GM12892 (cell line): ENCODE measurements around the gene CAPN11.

Source experiments
- POLR2A ChIP-seq: IDR thresholded peaks from 2 replicates; pipeline ENCODE4 v1.6.1; 2011; ENCODE audit warnings: low read depth, low read length, control low read depth
- POLR2AphosphoS5 ChIP-seq: IDR thresholded peaks from 2 replicates; pipeline ENCODE4 v1.6.1; 2011; ENCODE audit warnings: low read depth, low read length, control low read depth
- TAF1 ChIP-seq: IDR thresholded peaks from 2 replicates; pipeline ENCODE4 v1.6.1; 2011; ENCODE audit warnings: low read depth, mild to moderate bottlenecking, control low read depth, low read length, borderline replicate concordance

DNA sequence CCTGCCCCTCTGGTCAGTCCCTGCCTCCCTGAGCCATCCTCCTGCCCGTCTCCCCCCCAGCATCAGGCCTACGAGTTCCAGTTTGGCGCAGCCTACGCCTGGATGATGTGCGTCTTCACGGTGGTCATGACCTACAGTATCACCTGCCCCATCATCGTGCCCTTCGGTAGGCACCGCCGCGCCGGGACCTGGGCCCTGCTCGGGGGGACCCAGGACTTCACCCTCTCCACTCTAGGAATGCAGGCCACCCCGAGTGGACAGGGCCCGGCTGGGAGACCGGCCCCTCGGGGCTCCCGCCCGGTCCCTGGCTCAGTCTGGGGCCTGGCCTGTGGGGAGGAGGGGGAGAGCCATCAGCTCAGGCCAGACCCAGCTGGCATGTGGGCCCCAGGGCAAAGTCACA is 6.1 kb upstream of the CAPN11 start:
- TF ChIP-seq POLR2A (no peak), TAF1 (no peak), POLR2AphosphoS5 (no peak)
